Right renal cortex interstitium (tissue), 3 donors: ENCODE results near the gene MDP1. TPM values are rescaled to one million over a fixed set of nuclear protein-coding genes. Genes with fewer than 3 reads are reported as not detected.
"Not testable (repeated sequence)": the region's sequence is repeated elsewhere in the genome, so short reads cannot be mapped to it uniquely, and the experiment has no call there.

Experiments used
- DNase-seq, 3 donors: peaks; one replicate each; pipeline ENCODE4 v3.0.0-alpha.2; 2013; ENCODE audit warnings: low read depth in 3 of 3, low spot score in 2 of 3
- polyA plus RNA-seq, 3 donors: library from polyadenylated mRNA; unstranded; fragments of 120-200 nt; gene quantifications; one replicate each; pipeline ENCODE4 v1.2.1, GENCODE V29; 2013; ENCODE audit not compliant: insufficient read length in 3 of 3

Gene MDP1
- polyA plus RNA-seq, 3 donors, result 10.2 to 12.9 (median 12.5) TPM

DNA sequence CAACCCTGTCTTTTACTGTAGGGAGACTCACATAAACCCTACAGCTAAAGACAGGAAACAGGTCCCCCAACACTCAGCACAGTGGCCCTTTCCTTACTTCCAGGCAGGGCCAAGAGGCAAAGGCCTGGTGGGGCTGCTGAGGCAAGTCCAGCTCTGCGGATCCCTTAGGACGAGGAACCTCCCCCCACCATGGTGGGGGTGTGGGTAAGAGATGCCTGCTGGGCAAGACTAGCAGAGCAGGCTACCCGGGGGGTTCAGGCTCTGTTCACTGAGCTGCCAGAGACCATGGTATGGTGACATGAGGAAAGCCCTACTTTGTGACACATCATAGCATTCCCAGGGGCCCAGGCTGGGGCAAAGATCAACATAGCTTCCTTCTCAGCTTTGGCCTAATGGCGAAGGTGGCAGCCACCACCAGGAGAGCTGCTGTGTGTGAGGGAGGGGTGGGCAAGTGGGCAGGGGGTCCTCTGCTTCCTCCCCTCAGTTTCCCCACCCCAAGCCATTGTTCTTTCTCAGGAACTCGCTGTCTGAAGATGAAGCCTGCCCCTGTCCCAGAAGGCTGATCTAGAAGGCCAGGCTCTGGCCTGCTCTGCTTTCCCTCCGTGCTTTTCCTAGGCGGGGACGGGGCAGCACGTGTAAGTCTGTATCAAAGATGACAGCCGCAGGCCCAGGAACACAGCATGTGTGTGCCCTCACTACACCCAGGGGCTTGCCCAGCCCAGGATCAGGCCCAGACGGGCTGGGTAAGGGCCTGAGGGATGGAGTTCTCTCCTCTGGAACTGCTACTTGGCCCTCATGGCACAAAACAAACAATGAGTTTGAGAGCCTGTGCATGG is 36.6 kb upstream of the MDP1 start:
- DNase-seq, result no peak

GRCh38 chr14:24251880-24252288 is 36.0 kb upstream of the MDP1 start:
- DNase-seq, result no peak

- DNase-seq, result no peak
Measured at GRCh38 chr14:24250354-24250753, 34.5 kb upstream of the MDP1 start.

DNA sequence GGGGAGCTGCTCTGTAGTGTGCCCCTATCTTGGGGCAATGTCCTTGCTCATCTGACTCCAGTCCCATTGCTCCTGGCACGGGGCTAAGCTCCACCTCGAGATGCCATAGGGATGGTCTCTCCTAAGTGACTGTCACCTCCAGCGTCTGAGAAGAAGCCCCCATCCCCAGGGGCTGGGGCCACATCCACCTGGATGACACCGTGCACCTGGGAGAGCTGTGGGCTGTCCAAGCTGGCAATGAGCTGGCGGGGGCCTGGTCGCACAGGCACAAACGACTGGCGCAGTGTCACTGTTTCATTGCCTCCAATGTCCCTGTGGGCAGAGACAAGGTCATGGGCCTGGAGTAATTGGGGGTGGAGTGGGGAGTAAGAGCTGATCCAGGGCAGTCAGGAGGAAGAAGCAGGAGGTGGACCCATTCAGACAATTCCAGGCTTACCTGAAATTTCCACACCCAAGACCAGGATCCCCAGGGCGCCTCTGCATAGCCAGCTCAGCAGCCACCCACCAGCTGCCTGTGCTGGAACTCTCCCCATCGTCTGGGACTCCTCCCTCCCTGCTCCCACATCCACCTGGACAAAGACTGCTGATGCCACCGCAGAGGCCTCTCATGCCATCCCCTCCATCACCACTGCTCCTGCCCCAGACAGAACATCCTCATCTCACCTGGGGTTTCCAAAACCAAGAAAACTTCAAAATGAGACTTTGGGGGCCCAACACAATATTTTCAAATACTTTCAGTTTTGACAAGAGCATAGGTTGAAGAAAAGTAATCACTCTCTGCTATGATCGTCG is 33.6 kb upstream of the MDP1 start:
- no peak for DNase-seq

GRCh38 chr14:24247422-24247821 is 31.6 kb upstream of the MDP1 start:
- no peak for DNase-seq

- DNase-seq, result no peak
Measured at GRCh38 chr14:24246765-24247212, 30.9 kb upstream of the MDP1 start.

DNA sequence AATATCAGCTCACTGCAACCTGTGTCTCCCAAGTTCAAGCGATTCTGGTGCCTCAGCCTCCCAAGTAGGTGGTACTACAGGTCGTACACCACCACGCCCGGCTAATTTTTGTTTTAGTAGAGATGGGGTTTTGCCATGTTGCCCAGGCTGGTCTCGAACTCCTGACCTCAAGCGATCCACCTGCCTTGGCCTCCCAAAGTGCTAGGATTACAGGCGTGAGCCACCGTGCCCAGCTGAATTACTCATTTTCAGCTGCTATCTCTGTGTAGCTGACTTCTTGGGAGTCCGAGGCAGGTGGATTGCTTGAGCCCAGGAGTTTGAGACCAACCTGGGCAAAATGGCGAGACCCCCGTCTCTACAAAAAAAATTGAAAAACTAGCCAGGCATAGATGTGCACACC is 29.5 kb upstream of the MDP1 start:
- not testable (repeated sequence) for DNase-seq

DNA sequence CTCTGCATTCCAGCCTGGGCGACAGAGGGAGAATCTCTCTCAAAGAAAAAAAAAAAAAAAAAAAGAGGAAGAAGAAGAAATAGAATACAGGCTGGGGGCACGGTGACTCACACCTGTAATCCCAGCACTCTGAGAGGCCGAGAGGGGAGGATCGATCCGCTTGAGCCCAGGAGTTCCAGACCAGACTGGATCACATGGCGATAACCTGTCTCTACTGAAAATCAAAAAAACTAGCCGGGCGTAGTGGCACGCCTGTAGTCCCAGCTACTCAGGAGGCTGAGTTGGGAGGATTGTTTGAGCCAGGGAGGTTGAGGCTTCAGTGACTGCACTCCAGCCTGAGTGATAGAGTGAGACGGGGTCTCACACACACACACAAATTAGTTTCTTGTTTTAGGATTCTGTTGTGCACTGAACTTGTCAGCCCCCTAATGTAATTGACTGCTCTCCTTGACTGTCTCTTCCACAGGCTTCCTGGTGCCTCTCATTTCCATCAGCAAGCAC is 27.5 kb upstream of the MDP1 start:
- DNase-seq, result no peak

GRCh38 chr14:24241829-24242443 is 26.1 kb upstream of the MDP1 start:
- DNase-seq, result peak in 1 of 3 donors; percentile 92

GRCh38 chr14:24240110-24240918 is 24.4 kb upstream of the MDP1 start:
- no peak for DNase-seq

DNA sequence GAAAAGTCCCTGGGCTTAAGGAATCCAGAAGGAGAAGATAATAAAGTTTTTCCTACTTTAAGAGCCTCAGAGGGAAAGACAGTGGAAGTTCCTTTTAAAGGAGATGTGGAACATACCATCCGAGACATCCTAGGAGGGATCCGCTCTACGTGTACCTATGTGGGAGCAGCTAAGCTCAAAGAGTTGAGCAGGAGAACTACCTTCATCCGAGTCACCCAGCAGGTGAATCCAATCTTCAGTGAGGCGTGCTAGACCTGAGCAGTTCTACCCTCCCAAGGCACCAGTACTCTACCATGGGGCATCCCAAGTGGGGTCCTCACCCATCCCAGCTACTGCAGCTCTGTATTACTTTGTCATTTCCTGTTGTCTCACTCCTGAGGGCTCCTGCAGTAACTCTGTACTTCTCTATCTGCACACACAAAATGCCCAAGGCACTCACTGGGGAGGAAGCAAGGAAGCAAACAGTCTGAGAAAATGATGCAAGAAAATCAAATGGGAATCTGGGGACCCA is 22.7 kb upstream of the MDP1 start:
- no peak for DNase-seq

- DNase-seq, result no peak
Measured at GRCh38 chr14:24238123-24238522, 22.3 kb upstream of the MDP1 start.

GRCh38 chr14:24237463-24237955 is 21.6 kb upstream of the MDP1 start:
- DNase-seq, result no peak

DNA sequence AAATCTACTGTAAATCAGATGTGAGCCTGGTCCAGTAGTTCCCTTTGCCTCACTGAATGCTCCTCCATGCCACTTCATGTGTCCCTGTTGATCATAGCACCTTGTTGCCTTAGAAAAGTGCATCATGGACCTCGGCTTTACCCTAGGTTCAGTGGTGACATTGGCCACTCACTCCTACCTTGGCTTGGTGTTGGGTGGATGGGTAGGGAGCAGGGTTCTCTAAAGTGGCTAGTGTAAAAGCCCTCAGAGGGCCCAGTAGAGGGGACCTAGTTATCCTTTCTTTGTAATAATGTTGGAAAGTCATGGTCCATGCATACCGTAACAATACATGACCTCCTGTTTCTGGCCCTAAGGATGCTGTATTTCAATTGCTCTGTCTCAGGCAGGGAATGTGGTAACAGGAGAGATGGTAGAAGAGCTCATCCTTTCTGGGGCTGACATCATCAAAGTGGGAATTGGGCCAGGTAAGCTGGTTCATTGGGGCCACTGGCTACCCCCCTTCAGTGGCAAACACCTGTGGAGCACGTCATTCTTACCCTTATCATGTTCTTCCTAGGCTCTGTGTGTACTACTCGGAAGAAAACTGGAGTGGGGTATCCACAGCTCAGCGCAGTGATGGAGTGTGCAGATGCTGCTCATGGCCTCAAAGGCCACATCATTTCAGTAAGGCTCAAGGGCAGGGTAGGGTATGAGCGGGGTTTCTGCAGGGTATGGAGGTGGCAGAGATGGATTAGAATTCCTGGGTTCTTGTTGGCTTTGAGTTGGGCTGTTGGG is 21.0 kb upstream of the MDP1 start:
- no peak for DNase-seq

DNA sequence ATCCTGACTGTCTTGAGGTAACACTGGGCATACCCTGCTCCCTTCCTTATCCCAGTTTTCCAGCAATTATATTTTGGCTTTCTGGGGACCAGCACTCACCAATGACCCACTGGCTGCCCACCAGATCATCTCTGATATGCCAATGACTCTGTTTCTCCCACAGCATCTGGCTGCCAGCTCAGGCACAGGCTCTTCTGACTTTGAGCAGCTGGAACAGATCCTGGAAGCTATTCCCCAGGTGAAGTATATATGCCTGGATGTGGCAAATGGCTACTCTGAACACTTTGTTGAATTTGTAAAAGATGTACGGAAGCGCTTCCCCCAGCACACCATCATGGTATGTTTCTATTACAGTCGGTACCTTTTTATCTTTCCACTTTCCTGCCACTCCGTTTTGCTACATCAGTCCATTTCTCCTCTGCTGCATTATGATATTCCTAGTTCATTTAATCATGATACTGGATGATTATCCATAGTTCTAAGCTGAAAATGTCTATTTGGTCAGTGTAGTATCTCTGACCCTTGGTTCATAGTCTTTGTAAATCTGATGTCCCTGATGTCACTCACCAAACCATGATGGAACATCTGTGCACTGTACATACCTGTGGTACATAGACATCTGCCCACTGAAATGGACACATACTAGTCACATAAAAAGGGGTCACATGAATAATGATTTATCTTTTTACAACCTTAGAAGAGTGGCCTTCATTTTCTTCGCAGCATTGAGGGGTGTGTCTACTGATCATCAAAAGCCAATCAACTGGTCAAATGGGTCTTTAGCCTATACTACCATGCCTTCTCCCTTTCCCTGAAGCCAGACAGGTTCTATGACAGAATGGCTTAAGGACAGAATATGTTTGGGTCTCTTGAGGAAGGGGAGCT is 20.2 kb upstream of the MDP1 start:
- DNase-seq, result no peak

- no peak for DNase-seq
Measured at GRCh38 chr14:24234095-24235005, 18.5 kb upstream of the MDP1 start.

DNA sequence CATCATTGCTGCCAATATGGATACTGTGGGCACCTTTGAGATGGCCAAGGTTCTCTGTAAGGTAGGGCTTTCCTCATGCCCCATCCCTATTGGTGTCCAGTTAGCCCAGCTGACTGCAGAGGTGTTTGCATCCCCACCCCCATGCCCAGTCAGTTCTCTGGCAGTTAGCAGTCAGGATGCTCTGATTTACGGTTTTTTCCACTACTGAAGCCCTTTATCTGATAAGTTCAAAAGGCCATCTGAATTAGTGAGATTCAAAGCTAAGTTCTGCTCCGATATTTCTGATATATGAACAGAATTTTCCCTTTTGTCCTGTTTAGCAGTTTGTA is 17.6 kb upstream of the MDP1 start:
- DNase-seq, result no peak
